Activated naive CD8-positive, alpha-beta T cell treated with anti-CD3 and anti-CD28 coated beads, Interleukin-2, amount 50 U/mL, for 16 hours (primary cell): ENCODE results near the gene MMP27.

ENCODE experiments used
- DNase-seq: peaks from one replicate; pipeline ENCODE4 v3.0.0-alpha.2; 2020; ENCODE audit warnings: low read depth, low spot score

Gene MMP27

GRCh38 chr11:102703826-102704493 is 1.6 kb downstream of the MMP27 start:
- DNase-seq: no peak

- no peak for DNase-seq
These were observed 10.4 kb downstream of the MMP27 start for GRCh38 chr11:102695201-102695600.

GRCh38 chr11:102685754-102686153 is 19.8 kb downstream of the MMP27 start:
- DNase-seq: no peak

GRCh38 chr11:102685338-102685737 is 20.2 kb downstream of the MMP27 start:
- no peak for DNase-seq

DNA sequence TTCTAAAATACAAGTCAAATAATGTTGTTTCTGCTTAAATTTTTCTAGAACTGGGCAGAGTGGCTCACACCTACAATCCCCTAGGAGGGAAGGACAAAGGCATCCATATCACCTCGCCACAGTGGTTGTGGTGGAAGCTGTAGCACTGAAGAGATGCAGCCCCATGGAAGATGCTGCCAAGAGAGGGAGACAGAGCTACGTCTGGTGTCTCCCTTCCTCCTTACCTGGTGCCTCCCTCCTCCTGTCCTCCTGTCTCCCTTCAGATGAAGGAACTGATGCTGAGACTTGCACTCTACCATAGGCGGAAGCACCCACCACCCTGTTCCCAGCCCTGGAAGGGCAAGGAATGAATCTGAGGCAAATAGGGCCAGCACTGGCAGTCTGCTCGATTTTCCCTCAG is 22.3 kb downstream of the MMP27 start:
- no peak for DNase-seq

DNA sequence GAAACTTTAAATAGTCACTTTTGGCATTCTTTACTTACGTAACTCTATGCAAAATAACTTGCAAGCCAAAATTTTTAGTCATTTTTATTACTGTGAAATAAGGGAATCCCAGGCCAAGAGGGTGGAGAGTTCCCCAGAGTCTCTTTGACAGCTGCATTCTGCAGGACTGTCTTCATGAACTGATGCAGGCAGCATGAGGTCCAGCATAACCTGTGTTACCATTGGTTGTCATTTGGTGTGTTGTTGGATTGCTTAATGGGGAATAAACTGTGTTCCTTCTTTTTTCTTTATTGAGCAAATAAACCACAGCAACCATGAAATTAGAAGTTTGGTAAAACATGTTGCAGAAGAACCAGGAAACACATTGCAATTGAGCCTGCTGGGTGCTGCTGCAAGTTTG is 24.6 kb downstream of the MMP27 start:
- DNase-seq: no peak

DNA sequence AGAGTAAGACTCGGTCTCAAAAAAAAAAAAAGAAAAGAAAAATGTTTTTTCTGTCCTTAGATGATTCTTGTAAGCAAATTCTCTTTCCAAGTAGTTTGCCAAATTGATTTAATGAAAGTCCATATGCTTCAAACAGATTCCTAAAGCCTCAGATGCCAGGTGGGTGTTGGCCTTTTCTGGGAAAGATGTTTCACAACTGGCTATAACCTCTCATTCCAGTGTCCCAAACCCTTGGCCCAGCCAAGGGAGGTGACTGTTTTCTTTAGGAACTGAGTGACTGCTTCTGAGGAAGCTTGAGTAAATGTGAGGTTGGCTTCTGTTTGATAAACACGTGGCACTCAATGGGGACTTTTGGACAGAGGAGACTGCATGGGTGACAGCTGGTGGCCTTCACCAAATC is 27.5 kb downstream of the MMP27 start:
- no peak for DNase-seq

DNA sequence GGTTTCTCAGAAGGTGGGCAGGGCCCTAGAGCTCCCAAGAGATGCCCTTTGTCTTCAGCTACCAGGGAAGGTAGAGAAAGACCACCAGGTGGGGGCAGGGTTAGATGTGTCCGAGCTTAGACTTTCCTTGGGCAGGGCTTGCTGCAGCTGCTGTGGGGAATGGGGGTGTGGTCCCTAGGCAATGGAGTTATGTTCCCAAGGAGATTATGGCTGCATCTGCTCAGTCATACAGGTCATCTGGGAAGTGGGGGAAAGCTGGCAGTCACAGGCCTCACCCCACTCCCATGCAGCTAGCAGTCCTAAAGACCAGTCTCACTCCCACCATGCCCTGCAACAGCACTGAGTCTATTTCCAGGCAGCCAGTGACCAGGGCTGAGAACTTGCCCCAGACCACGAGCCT is 29.5 kb downstream of the MMP27 start:
- DNase-seq: no peak

DNA sequence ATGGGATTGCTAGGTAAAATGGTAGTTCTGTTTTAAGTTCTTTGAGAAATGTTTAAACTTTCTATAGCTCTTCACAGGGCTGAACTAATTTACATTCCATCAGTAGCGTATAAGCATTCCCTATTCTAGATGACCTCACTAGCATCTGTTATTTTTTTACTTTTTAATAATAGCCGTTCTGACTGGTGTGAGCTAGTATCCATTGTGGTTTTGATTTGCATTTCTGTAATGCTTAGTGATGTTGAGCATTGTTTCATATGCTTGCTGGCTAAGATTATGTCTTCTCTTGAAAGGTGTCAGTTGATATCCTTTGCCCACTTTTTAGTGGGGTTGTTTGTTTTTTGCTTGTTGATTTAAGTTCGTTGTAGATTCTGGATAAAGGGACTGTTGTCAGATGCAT is 35.9 kb downstream of the MMP27 start:
- DNase-seq: no peak

GRCh38 chr11:102666331-102666957 is 39.1 kb downstream of the MMP27 start:
- no peak for DNase-seq

DNA sequence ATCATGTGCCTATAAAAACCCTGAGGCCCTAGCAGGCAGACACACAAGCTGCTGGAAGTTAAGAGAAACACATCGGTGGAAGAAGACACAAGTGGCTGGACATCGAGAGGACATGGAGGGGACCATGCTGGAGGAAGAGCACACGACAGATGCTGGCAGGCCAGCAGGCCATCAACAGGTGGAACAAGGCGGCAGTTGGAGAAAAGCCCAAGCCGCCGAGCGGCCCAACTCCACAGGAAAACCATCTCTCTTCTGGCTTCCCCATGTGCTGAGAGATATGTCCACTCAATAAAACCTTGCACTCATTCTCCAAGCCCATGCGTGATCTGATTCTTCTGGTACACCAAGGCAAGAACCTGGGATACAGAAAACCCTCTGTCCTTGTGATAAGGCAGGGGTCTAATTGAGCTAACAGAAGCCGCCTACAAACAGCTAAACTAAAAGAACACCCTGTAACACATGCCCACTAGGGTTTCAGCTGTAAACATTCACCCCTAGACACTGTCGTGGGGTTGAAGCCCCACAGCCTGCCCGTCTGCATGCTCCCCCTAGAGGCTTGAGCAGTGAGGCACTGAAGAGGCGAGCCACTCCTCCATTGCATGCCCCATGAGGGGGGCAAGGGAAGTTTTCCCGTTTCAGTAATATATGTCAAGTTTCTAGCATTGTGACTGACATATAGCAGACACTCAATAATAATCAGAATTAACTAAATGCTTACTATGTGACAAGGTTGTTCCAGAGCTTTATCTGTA is 41.4 kb downstream of the MMP27 start:
- no peak for DNase-seq

- no peak for DNase-seq
These were observed 43.0 kb downstream of the MMP27 start for GRCh38 chr11:102662607-102663006.

GRCh38 chr11:102661040-102661439 is 44.5 kb downstream of the MMP27 start:
- no peak for DNase-seq

DNA sequence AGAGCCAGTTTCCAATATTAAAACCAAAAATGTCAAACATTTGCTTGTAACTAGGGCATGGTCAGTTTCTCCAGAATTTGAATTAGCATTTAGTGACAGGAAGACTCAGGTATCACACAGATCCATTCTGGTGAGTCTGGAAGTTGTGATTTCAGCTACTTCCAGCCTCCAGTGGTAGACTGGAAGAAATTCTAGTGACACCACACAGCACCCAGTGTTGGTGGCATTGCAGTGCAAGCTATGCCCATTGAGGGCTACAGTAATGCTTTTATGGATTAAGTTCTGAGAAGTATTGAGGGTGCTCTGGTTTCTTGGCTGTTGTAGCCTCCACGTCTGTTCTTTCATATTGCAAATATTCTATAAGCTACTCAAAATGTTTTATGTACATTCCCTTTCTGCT is 49.0 kb downstream of the MMP27 start:
- no peak for DNase-seq

DNA sequence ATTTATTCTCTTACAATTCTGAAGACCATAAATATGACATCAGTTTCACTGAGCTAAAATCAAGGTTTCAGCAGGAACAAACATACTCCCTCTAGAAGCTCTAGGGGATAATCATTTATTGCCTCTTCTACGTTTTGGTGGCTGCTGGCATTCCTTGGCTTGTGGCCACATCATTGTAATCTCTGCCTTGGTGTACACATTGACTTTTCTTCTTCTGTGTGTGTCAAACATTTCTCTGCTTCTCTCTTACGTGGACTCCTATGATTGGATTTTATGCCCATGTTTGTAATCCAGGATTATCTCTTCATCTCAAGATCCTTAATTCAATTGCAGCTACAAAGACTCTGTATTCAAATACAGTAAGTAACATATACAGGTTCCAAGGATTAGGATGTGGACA is 50.0 kb downstream of the MMP27 start:
- DNase-seq: no peak

- no peak for DNase-seq
These were observed 50.8 kb downstream of the MMP27 start for GRCh38 chr11:102654761-102655160.

DNA sequence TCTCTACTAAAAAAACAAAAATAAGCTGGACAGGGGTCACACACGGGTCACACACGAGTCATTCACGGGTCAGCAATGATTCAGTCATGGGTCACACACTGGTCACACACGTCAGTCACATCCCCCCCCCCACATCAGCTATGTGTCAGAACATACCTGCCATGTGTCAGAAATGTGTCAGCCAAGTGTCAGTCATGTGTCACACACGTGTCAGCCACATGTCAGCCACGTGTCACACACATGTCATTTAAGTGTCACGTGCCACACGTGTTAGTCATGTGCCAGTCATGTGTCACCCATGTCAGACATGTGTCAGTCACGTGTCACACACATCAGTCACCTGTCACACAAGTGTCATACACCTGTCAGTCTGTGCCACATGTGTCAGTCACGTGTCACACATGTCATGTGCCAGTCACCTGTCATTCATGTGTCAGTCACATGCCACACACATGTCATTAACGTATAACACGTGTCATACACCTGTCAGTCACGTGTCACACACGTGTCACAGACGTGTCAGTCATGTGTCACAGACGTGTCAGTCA is 51.8 kb downstream of the MMP27 start:
- no peak for DNase-seq

GRCh38 chr11:102647430-102647829 is 58.1 kb downstream of the MMP27 start:
- no peak for DNase-seq

DNA sequence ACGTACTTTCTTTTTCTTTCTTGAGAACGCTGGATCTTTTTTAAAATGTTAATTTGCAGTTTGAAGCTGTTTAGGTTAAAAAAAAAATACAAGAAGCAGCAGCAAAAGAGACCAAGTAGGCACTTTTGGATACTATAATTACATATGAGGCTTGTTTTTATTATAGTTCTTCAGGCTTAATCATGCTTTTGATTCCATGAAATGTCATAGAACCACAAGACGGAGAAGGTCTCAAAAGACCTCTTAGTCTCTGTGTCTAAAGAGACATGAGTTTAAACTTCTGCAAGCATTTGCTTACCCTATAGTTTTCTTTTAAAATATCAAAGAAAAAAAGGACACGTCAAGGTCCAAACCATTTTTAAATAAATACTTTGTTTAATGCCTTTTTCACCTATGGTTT is 61.6 kb downstream of the MMP27 start:
- no peak for DNase-seq
